Esophagus squamous epithelium (tissue), 5 donors: Measurements from ENCODE around the gene SUPV3L1. TPM values are rescaled to one million over a fixed set of nuclear protein-coding genes. Genes with fewer than 3 reads are reported as not detected.

Experiments
- DNase-seq: peaks from one replicate; lab custom pipeline; 2025; lab: John Stamatoyannopoulos, UW
- H3K27ac ChIP-seq, 4 donors: fragments of 200-600 bp; sonication (generic); one replicate each; pipeline ENCODE4 v1.5.1; 2016 to 2019; ENCODE audit warnings: mild to moderate bottlenecking in 1 of 4
- H3K27me3 ChIP-seq, 4 donors: fragments of 200-600 bp; sonication (generic); 1 replicate in 3 of 4; 2 replicates in 1 of 4; pipeline versions ENCODE4 v1.5.1 to v1.6.0; 2017 to 2021; ENCODE audit warnings: antibody characterized with exemption in 1 of 4
- H3K36me3 ChIP-seq, 3 donors: fragments of 200-600 bp; sonication (generic); one replicate each; pipeline ENCODE4 v1.5.1; 2016 to 2019
- H3K4me1 ChIP-seq, 3 donors: fragments of 200-600 bp; sonication (generic); one replicate each; pipeline ENCODE4 v1.5.1; 2017 to 2019
- H3K4me3 ChIP-seq, 4 donors: fragments of 200-600 bp; sonication (generic); 1 replicate in 3 of 4; 2 replicates in 1 of 4; pipeline ENCODE4 v1.5.1; 2016 to 2019; ENCODE audit warnings: mild to moderate bottlenecking in 2 of 4, moderate library complexity in 1 of 4
- H3K9me3 ChIP-seq, 3 donors: fragments of 200-600 bp; sonication (generic); one replicate each; pipeline ENCODE4 v1.5.1; 2016 to 2019
- POLR2A ChIP-seq, 4 donors: fragments of 450-650 bp; IDR thresholded peaks; one replicate each; pipeline ENCODE4 v1.6.1; 2017; ENCODE audit warnings: antibody characterized with exemption in 4 of 4, mild to moderate bottlenecking in 4 of 4, moderate library complexity in 3 of 4
- WGBS, 2 donors: methylation state at CpG; one replicate each; pipeline ENCODE4 v1.1.5; 2018; 5-methylcytosine and 5-hydroxymethylcytosine counted together
- intact Hi-C: fragments of 100-400 bp; cut with DNase I; formaldehyde crosslinking; loops from one replicate; pipeline ENCODE4 v1.15.0; 2022
- total RNA-seq, 4 donors: library from RNA; depleted of rRNA; stranded (reverse); fragments of >200 nt; gene quantifications; one replicate each; pipeline ENCODE4 v1.1.0, GENCODE V29; 2016
- TF ChIP-seq, protein P1 (sequence below), 6 experiments: fragments of 450-650 bp in 4 of 6; fragments of 200-600 bp in 2 of 6; sonication (generic) in 2 of 6; IDR thresholded peaks; one replicate each; pipeline ENCODE4 v1.5.1; 2016 to 2019; ENCODE audit warnings: antibody characterized with exemption in 6 of 6, mild to moderate bottlenecking in 4 of 6, moderate library complexity in 4 of 6
- donor health status: DM: yes; HTN: yes; CAD: no.

SUPV3L1 gene
- total RNA-seq, 4 donors from 2014 or later: 10.4 to 31.9 (median 20.9) TPM

DNA sequence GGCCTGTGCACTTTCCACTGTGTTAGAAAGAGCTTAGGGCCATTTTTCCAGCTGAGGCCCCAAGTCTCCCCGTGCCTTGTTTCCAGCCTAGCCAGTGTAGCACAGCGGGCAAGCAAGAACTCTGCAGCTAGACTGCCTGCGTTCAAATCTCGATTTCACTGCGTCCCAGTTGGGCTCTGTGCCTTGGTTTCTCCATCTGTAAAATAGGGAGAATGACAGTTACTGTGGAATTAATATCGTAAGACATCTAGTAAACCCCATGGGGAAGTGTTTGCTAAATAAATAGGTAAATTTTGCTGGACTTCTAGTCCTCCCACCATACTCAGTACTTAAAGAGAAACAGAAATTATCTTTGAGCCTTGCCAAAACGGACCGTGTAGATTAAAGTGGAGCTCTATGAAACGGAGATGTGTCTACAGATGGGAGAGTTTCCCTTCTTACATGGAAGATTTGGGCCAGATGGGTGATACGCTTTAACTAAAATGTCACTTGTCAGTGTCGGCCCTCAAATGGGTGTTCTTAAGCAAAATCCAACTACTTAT is 36.6 kb downstream of the SUPV3L1 start:
- H3K36me3 ChIP-seq: no peaks in the 10 kb centered on the region
- intact Hi-C loops: no loop called here
- no peak overlapping the region for H3K4me3 ChIP-seq
- H3K27me3 ChIP-seq: peaks cover 0 to 6% (median 0%) of the 10 kb centered on the region in 4 donors
- TF ChIP-seq, protein P1, sequence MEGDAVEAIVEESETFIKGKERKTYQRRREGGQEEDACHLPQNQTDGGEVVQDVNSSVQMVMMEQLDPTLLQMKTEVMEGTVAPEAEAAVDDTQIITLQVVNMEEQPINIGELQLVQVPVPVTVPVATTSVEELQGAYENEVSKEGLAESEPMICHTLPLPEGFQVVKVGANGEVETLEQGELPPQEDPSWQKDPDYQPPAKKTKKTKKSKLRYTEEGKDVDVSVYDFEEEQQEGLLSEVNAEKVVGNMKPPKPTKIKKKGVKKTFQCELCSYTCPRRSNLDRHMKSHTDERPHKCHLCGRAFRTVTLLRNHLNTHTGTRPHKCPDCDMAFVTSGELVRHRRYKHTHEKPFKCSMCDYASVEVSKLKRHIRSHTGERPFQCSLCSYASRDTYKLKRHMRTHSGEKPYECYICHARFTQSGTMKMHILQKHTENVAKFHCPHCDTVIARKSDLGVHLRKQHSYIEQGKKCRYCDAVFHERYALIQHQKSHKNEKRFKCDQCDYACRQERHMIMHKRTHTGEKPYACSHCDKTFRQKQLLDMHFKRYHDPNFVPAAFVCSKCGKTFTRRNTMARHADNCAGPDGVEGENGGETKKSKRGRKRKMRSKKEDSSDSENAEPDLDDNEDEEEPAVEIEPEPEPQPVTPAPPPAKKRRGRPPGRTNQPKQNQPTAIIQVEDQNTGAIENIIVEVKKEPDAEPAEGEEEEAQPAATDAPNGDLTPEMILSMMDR (IDR thresholded peaks at IDR 0.05): no peak
- no peak for TF ChIP-seq POLR2A (IDR thresholded peaks at IDR 0.05)
- 70 to 90% methylated on average over 6 to 11 of the region's 11 CpGs for WGBS, 2 donors
- no peak for DNase-seq
- no peaks in the 10 kb centered on the region for H3K9me3 ChIP-seq
- peaks cover 0 to 28% (median 3%) of the 10 kb centered on the region in 3 donors for H3K4me1 ChIP-seq
- H3K27ac ChIP-seq: no peak overlapping the region

DNA sequence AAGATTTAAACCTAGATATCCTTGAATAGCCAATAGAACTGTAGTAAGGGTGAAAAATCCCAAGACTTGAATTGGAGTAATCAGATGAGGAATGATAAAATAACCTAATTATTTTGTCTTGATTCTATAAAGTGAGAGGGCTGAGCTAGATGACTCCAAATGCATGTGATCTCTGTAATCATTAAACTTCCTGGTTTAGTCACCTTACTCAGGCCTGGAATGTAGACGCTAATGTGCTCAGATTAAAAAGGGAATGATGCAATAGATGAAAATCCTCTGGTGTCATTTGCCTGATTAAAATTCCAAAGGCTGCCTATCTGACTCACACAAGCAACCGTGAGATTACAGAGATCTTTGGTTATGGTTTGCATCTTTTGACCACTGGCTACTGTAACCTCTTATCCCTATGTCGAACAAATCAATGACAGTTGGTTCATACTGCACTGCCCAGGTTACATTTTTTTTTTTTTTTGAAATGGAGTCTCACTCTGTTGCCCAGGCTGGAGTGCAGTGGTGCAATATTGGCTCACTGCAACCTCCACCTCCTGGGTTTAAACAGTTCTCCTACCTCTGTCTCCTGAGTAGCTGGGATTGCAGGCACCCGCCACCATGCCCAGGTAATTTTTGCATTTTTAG is 37.2 kb downstream of the SUPV3L1 start:
- 48 to 57% methylated on average over 4 of the region's 4 CpGs for WGBS, 2 donors
- H3K4me3 ChIP-seq: no peak overlapping the region
- no peak for TF ChIP-seq POLR2A (IDR thresholded peaks at IDR 0.05)
- TF ChIP-seq, protein P1 (IDR thresholded peaks at IDR 0.05): no peak
- intact Hi-C loops: no loop called here
- peak overlapping the region in 1 of 4 donors; percentile 6 for H3K27ac ChIP-seq
- no peaks in the 10 kb centered on the region for H3K36me3 ChIP-seq
- H3K4me1 ChIP-seq: peaks cover 3 to 34% (median 3%) of the 10 kb centered on the region in 3 donors
- peaks cover 0 to 6% (median 0%) of the 10 kb centered on the region in 4 donors for H3K27me3 ChIP-seq
- no peak for DNase-seq
- H3K9me3 ChIP-seq: no peaks in the 10 kb centered on the region

DNA sequence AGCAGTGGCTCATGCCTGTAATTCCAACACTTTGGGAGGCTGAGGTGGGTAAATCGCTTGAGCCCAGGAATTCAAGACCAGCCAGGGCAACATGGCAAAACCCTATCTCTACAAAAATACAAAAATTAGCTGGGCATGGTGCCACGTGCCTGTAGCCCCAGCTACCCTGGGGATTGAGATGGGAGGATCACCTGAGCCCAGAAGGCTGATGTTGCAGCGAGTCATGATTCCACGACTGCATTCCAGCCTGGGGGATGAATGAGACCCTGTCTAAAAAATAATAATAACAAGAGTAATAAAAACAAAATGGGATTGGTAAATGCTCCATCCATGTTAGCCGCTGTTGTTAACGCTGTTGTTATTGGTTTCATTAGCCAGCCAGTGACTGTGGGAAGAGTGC is 38.8 kb downstream of the SUPV3L1 start:
- 84 to 87% methylated on average over 6 of the region's 6 CpGs for WGBS, 2 donors
- Histone ChIP-seq H3K4me1 (peaks cover 3 to 43% (median 7%) of the 10 kb centered on the region in 3 donors), H3K27me3 (peaks cover 0 to 6% (median 0%) of the 10 kb centered on the region in 4 donors), H3K36me3 (no peaks in the 10 kb centered on the region), H3K9me3 (no peaks in the 10 kb centered on the region), H3K4me3 (no peak overlapping the region), H3K27ac (no peak overlapping the region)
- no peak for DNase-seq
- no peak for TF ChIP-seq POLR2A (IDR thresholded peaks at IDR 0.05)
- TF ChIP-seq, protein P1 (IDR thresholded peaks at IDR 0.05): no peak
- intact Hi-C loops: no loop called here

DNA sequence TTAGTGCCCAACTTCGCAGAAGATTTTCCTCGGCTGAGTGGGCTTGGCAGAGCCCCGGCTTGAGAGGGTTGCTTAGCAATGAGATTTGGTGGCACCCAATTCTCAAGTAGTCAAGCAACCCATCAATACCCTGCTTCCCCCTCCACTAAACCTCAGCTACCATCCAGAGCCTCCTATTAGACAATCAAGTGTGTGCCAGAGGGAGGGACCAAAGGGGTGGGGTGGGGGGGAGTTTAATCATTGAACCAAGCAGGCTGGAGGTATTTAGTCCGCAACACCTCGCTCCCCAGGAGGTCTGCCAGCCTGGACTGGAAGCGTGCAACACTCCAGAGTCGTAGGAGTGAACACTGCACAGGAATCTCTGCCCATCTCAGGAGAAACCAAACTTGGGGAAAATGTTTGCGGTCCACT is 40.0 kb downstream of the SUPV3L1 start, which contains the start of gene HKDC1:
Gene HKDC1 (plus strand): TSS at position 292 of the 411 bp plus-strand sequence. CDS start 104 bp downstream, at position 396.
- no peak within 1 kb of the TSS for H3K4me3 ChIP-seq
- no peaks in the 10 kb centered on the region for H3K36me3 ChIP-seq
- WGBS, 2 donors: 70 to 71% methylated on average over 3 to 7 of the region's 8 CpGs
- no peak within 1 kb of the TSS for H3K27ac ChIP-seq
- DNase-seq: no peak
- H3K27me3 ChIP-seq: peaks cover 0 to 6% (median 0%) of the 10 kb centered on the region in 4 donors
- peaks cover 3 to 51% (median 11%) of the 10 kb centered on the region in 3 donors for H3K4me1 ChIP-seq
- intact Hi-C loops: no loop called here
- no peak for TF ChIP-seq POLR2A (IDR thresholded peaks at IDR 0.05)
- TF ChIP-seq, protein P1 (IDR thresholded peaks at IDR 0.05): no peak
- no peaks in the 10 kb centered on the region for H3K9me3 ChIP-seq

DNA sequence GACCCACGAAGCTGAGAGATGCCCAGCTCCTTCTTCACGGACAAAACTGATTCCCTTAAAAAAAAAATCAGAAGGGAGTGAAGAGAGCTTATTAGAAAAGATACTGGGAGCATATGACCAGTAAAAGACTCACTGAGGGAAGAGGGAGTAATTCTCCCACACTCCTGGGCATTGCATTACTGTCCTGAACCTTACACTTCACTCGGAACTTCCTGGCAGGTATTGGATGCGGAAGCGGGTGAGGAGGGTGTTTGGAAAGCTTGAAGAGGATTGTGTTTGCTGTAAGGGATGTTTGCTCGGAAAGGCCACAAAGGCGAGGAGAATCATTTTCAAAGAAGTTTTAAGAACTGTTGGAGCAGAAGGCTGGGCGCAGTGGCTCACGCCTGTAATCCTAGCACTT is 40.5 kb downstream of the SUPV3L1 start:
- Histone ChIP-seq H3K27ac (no peak overlapping the region), H3K36me3 (no peaks in the 10 kb centered on the region), H3K4me3 (no peak overlapping the region), H3K27me3 (peaks cover 0 to 6% (median 0%) of the 10 kb centered on the region in 4 donors), H3K9me3 (no peaks in the 10 kb centered on the region), H3K4me1 (peaks cover 6 to 54% (median 13%) of the 10 kb centered on the region in 3 donors)
- no peak for DNase-seq
- intact Hi-C loops: no loop called here
- TF ChIP-seq, protein P1 (IDR thresholded peaks at IDR 0.05): no peak
- no peak for TF ChIP-seq POLR2A (IDR thresholded peaks at IDR 0.05)
- WGBS, 2 donors: 79% methylated on average over 9 of the region's 9 CpGs
